GM12873 (cell line): ENCODE results near the gene LZTS2.
A peak's percentile ranks its signal among the peaks of the same experiment; 100 is the strongest.

Source experiments
- TF ChIP-seq, protein P1 (sequence below): IDR thresholded peaks from 2 replicates; pipeline ENCODE4 v1.5.1; 2012; ENCODE audit warnings: low read depth, mild to moderate bottlenecking, moderate library complexity, low read length, control low read depth; ENCODE audit not compliant: insufficient read depth; ENCODE audit errors: missing control alignments

LZTS2 gene

GRCh38 chr10:100968062-100968736, 31.4 kb upstream of the LZTS2 start:
- TF ChIP-seq, protein P1, sequence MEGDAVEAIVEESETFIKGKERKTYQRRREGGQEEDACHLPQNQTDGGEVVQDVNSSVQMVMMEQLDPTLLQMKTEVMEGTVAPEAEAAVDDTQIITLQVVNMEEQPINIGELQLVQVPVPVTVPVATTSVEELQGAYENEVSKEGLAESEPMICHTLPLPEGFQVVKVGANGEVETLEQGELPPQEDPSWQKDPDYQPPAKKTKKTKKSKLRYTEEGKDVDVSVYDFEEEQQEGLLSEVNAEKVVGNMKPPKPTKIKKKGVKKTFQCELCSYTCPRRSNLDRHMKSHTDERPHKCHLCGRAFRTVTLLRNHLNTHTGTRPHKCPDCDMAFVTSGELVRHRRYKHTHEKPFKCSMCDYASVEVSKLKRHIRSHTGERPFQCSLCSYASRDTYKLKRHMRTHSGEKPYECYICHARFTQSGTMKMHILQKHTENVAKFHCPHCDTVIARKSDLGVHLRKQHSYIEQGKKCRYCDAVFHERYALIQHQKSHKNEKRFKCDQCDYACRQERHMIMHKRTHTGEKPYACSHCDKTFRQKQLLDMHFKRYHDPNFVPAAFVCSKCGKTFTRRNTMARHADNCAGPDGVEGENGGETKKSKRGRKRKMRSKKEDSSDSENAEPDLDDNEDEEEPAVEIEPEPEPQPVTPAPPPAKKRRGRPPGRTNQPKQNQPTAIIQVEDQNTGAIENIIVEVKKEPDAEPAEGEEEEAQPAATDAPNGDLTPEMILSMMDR = no peak

- TF ChIP-seq, protein P1 = no peak
Observed at GRCh38 chr10:100968863-100969186, 30.8 kb upstream of the LZTS2 start.

- TF ChIP-seq, protein P1 = peak; percentile 82
Observed at GRCh38 chr10:100969187-100970075, 30.2 kb upstream of the LZTS2 start, which contains the start of gene SEMA4G. Gene SEMA4G (plus strand): TSS chr10:100969504. CDS start chr10:100972913, 3,409 bp downstream.

GRCh38 chr10:100970076-100970913, 29.3 kb upstream of the LZTS2 start:
- TF ChIP-seq, protein P1 = no peak

- TF ChIP-seq, protein P1 = no peak
Observed at GRCh38 chr10:100970914-100971811, 28.4 kb upstream of the LZTS2 start.

GRCh38 chr10:100972115-100972903, 27.3 kb upstream of the LZTS2 start:
- TF ChIP-seq, protein P1 = no peak
